OCI-LY7 (cell line): ENCODE measurements around the gene FOXP1.

ENCODE experiments used
- CTCF ChIP-seq: fragments of 200-600 bp; sonication (generic); conservative IDR thresholded peaks from 2 replicates; pipeline ENCODE4 v1.5.1; 2014; ENCODE audit warnings: mild to moderate bottlenecking, antibody characterized with exemption, low read length, moderate library complexity, mixed read lengths
- EZH2phosphoT487 ChIP-seq: fragments of 200-600 bp; sonication (generic); IDR thresholded peaks from 2 replicates; pipeline ENCODE4 v1.6.1; 2018; ENCODE audit warnings: low read depth, borderline replicate concordance, mild to moderate bottlenecking, mixed run types, antibody characterized with exemption, low read length, moderate library complexity, mixed read lengths

GRCh38 chr3:71102111-71102983, 481.2 kb downstream of the FOXP1 start:
- no peak for TF ChIP-seq CTCF
- no peak for TF ChIP-seq EZH2phosphoT487
